Cerebellar cortex (tissue), 1 donor: ENCODE results near the gene ECI2.
A peak's percentile ranks its signal among the peaks of the same experiment; 100 is the strongest.
"Not testable (repeated sequence)": the region's sequence is repeated elsewhere in the genome, so short reads cannot be mapped to it uniquely, and the experiment has no call there.

ENCODE experiments used
- DNase-seq: peaks from one replicate; pipeline ENCODE4 v3.0.0-alpha.2; 2015; ENCODE audit warnings: low spot score

The ECI2 gene

GRCh38 chr6:4139272-4139671, 3.9 kb upstream of the ECI2 start:
- DNase-seq, result no peak

GRCh38 chr6:4138186-4138585, 2.8 kb upstream of the ECI2 start:
- DNase-seq, result no peak

DNA sequence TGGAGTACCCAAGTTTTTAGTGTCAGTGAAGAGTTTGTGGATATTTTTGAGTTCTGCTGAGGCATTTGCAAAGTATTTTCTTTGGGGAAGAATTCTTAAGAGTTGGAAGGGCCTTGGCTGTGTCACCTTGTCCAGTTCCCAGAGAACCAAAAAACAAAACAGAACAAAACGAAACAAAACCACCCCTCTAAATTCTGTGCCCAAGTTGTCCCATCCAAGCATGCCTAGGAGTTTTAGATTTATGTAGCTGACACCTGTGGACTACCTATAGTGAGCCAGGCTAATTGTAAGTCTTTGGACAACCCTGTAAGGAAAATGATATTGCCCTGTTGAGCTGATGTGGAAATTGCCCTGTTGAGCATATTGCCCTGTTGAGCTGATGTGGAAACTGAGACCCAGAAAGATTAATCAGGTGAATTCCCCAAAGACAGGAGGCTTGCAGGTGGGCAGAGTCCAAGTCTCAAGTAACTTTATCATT, 1.0 kb upstream of the ECI2 start:
- DNase-seq, result no peak

GRCh38 chr6:4135665-4136353, 434 bp upstream of the ECI2 start:
- peak; percentile 92 for DNase-seq

DNA sequence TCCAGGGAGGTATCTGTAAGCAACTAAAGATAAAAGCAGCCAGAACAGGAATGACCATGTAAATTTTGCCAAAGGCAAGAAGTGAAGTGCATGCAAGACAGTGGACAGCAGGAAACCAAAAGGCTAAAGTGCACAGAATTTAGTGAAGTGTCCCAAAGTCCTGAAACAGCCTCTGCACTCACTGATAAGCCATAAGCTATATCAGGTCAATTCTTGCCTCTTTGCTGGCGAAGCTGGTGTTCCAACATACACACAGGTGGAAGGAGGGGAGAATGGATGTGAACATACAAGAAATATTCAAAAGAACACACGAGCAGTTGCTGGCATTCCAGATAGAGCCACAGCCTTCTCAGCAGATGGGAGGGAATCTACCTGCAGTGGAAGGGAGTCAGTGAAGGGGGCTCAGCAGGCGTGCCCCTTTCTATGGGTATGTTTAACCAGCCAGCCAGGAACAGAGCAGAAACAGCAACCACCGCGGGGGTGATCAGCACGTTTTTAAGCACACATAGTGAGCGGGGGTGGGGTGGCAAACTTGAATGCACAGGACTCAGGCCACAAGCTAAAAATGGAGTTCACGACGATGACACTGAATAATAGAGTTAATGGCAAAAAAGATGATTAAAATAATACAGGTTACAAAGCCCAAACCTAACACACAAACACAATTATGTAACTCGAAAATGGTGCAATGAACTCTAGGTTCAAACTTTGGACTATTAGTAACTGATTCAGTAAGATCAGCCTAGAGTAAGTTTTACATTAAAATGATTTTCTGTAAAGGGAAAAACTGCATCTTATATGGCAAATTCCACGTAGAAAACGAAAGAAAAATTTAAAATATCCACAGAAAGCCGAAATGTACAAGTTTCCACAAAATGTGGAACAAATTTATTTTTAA, 1.2 kb downstream of the ECI2 start:
- peak; percentile 40 for DNase-seq

DNA sequence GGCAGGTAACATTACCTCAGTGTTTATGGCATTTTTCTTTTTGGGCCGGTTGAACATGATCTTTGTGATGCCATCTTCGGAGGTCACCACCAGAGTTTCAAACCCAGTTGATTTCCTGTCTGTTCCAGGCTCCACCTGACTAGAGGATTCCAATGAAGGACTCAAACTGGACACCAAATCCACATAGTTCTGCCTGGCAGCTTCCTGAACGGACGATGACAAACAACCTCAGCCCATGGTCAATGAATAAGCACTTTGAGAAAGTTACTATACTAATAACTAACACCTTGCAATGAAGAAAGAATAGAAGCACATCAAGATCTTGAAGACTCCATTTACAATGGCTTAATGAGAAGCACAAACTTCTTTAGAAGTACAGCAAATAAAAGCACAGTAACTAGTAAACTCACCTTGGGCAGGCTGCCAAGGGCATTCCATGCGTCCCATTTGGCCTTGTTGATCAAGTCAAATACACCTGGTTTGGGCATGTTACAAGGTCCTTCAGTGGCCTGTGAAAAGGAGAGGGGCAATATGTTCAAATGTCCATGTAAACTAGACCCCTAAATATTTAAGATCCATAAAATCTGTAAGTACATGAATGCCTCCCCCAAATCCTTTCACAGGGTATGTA, 4.9 kb downstream of the ECI2 start:
- DNase-seq, result no peak

- no peak for DNase-seq
Observed at GRCh38 chr6:4129446-4129845, 5.9 kb downstream of the ECI2 start.

- no peak for DNase-seq
Observed at GRCh38 chr6:4128748-4129147, 6.6 kb downstream of the ECI2 start.

DNA sequence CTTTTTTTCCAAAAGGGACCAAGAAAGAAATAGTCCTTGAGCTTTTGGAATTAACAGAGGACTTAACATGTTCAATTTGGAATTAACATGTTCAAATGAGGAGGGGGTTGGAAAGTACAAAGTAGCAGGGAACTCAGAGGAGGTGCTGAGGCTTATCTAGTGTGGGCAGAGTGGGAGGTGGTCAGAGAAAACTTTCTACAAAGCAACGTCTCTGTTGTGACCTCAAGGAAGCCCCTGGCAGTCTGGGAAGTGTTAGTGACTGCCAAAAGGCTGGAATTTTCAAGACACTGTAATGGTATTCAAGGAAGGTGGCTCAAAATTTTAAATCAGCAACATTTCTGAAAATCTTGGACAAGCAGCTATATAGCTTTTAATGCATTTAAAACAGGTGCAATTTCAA, 7.3 kb downstream of the ECI2 start:
- no peak for DNase-seq

- no peak for DNase-seq
Observed at GRCh38 chr6:4125933-4126864, 9.2 kb downstream of the ECI2 start.

DNA sequence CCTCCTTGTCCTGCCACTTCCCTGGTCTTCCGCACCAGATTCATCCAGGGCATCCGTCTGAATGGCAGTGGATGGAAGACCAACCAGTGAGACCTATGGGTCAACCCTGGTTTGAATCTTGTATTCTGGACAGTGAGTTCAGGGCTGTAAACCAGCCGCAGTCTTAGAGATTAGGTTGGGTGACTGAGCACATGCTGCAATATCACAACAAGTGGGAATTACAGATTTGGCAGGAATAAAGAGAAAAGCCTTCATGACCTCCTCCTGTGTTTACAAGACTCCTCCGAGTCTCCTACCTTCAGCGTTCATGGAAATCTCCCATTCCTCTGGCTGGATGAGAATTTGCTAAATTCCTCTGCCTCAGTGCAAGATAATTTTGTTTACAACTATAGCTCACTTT, 9.9 kb downstream of the ECI2 start:
- no peak for DNase-seq

DNA sequence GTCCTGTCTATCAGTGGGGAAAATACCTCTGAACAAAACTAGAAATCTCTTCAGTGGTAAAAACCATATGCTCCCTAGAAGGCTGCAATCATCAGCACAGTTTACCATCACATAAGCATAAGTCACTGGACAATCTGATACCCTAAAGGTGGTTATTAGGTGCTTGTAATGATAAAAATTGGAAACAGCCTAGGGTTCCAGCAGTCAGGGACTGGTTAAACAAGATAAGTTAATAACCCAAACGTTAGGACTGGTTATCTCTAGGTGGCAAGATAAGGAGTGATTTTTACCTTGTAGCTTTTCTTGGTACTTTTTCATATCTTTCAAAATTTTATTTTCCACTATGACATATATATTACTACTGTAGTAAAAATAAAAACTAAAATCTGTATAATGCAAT, 11.0 kb downstream of the ECI2 start:
- DNase-seq, result no peak

GRCh38 chr6:4115741-4116140, 19.6 kb downstream of the ECI2 start:
- DNase-seq, result no peak

DNA sequence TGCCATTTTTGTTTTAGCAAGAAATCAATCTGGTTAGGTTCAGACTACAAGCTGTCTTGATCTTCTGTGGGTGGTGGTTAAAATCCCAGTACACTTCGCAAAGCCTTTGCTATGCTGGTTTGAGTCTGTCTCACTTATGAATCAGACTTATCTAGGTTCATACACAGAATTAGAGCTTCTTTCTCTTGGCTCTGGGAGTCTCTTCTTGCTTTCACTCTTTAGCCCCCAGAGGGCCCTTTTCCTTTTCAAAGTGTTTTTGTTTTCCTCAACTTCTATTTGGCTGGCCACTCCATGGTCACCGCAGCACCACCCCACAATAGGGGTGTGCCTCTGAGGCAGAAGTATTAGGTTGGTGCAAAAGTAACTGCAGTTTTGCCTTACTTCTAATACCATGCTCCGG, 21.3 kb downstream of the ECI2 start:
- DNase-seq, result no peak

DNA sequence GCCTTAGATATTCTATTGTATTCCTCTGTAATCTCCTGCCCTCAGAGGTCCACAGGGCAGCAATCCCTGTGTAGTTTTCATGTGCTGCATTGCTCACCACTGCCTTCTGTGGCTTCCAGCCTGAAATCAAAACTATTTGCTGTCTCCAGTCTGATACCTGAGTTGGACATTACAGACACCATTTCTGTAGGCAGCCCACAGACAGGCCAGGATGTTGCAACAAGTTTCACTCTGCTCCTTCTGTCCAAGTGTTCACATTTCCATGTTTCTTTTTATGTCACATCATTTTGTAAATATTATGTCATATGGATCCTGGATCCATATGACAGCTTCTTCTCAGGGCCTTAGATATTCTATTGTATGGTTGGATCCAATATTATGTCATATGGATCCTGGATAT, 21.7 kb downstream of the ECI2 start:
- DNase-seq, result no peak

DNA sequence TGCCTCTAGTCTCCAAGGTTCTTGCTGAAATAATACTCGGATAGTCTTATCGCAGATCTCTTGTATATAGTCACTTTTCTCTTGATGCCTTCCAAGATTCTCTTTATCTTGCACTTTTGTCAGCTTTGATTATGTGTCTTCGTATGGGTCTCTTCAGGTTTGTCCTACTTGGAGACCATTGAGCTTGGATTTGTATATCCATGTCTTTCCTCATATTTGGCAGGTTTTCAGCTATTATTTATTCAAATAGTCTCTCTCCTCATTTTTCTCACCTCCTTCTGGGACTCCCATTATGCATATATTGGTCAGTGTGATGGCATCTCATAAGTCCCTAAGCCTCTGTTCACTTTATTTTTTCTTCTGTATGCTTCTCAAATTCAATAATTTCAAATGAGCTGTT, 23.0 kb downstream of the ECI2 start:
- DNase-seq, result no peak

GRCh38 chr6:4109363-4109815, 26.0 kb downstream of the ECI2 start:
- not testable (repeated sequence) for DNase-seq

DNA sequence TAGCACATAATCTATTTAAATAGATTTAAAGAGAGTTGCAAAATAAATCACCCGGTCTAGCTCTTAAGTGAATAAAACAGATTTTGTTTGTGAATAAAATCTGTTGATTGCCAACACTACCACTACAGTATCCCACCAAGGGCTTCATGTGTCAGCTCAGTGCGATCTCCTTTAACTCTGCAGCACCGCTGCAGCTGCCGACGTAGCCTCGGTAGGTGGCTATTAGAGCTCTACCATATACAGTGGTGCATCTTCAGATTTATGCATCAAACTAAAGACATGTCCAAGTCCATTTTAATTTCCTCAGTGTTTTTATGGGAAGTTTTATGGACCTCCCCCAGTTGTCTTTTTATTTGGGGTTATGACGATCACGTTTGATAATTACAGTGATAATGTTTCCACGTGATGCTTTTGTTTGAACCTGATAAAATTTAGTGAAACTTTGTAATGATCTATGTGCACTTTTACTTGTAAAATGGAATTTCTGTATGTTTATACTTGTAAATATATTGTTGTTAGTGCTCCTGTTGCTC, 26.7 kb downstream of the ECI2 start:
- DNase-seq, result no peak

DNA sequence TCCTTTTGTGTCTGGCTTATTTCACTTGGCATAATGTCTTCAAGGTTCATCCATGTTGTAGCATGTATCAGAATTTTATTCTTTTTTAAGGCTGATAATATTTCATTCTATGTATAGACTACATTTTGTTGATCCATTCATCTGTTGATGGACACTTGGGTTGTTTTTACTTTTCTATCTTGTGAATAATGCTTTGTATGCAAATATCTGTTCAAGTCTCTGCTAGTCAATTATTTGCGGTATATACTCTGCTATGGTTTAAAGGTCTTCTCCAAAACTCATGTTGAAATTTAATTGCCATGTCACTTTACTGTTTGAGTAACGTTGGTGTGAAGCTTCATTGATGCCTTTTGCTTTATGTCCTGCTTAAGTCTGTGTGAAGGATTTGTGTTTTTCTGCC, 27.5 kb downstream of the ECI2 start:
- no peak for DNase-seq

DNA sequence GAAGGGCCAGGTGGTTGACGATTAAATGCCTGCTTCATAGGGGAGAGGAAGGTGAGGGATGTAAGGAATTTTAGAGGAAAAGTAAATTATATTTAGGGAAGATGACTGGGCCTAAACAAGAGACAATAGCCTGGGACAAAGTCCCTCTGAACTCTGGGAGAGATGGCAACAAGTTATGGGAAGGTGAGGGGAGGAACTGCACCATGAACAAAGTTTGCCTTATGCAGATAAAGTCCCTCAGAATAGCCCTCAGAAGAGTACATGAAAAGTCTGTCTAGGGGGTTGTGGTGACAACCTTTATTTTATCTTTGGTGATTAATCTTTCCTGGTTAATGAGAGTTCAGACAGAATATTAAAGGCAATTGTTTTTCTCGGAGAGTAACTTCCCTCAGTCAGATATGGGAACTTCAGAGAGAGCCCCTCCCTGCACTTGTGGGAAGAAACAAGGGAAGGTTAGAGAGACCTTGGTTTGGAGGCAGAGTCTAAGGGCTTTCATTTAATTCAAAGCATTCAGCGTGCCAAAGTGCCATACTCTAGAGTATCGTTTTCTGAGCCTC, 29.3 kb downstream of the ECI2 start:
- DNase-seq, result no peak

DNA sequence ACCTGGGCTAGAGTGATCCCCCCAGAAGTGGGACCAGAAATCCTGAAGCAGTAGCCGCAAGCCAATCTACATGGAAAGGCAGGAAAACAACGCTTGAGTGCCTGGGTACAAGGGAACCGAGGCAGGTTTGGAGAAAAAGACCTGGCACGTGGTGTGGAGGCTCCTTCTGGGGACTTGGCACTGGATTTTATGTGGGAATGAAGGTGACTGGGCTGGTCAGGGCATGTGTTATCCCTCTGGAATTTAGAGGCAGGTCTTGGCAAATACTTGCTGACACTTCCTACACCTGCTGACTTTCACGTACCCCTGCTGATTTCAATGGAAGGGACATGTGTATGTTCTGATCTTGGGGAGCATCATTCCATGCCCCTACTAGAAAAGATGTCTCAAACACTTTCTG, 31.4 kb downstream of the ECI2 start:
- peak; percentile 17 for DNase-seq
